ENCODE data around the gene CELF1.
"Not testable (repeated sequence)": the region's sequence is repeated elsewhere in the genome, so short reads cannot be mapped to it uniquely, and the experiment has no call there.

DNA sequence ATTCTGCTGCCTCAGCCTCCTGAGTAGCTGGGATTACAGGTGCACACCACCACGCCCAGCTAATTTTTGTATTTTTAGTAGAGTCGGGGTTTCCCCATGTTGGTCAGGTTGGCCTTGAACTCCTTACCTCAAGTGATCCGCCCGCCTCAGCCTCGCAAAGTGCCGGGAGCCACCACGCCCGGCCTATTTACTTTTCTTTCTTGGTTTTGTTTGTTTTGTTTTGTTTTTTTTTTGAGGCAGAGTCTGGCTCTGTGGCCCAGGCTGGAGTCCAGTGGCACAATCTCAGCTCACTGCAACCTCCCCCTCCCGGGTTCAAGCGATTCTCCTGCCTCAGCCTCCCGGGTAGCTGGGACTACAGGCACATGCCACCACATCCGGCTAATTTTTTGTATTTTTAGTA lies 4.1 kb upstream of the CELF1 start:
- not testable (repeated sequence) for TF ChIP-seq YY1 (IDR thresholded peaks at IDR 0.05; ENCODE audit: insufficient read depth, insufficient read length); ZNF274 (IDR thresholded peaks at IDR 0.05; ENCODE audit: low read depth, low read length)

Data from NT2/D1 (cell line).